Vagina (tissue), 2 donors: ENCODE data around the gene MUC4. TPM values are rescaled to one million over a fixed set of nuclear protein-coding genes. Genes with fewer than 3 reads are reported as not detected.
"Not testable (repeated sequence)": the region's sequence is repeated elsewhere in the genome, so short reads cannot be mapped to it uniquely, and the experiment has no call there.

Experiments used
- DNase-seq, 2 donors: peaks; one replicate each; pipeline ENCODE4 v3.0.0-alpha.2; 2017; ENCODE audit errors: extremely low spot score in 2 of 2
- H3K27ac ChIP-seq: fragments of 200-600 bp; sonication (generic); one replicate; pipeline ENCODE4 v1.5.1; 2019
- H3K27me3 ChIP-seq: fragments of 200-600 bp; sonication (generic); one replicate; pipeline ENCODE4 v1.5.1; 2019
- H3K36me3 ChIP-seq, 2 donors: fragments of 200-600 bp; sonication (generic); one replicate each; pipeline ENCODE4 v1.5.1; 2017 to 2019
- H3K4me1 ChIP-seq: fragments of 200-600 bp; sonication (generic); one replicate; pipeline ENCODE4 v1.5.1; 2019
- H3K4me3 ChIP-seq, 2 donors: fragments of 200-600 bp; sonication (generic); 1 replicate in 1 of 2; 2 replicates in 1 of 2; pipeline ENCODE4 v1.5.1; 2016 to 2019
- H3K9me3 ChIP-seq: fragments of 200-600 bp; sonication (generic); one replicate; pipeline ENCODE4 v1.5.1; 2019
- CTCF ChIP-seq, 3 experiments: fragments of 450-650 bp in 2 of 3; fragments of 200-600 bp in 1 of 3; sonication (generic) in 1 of 3; IDR thresholded peaks; one replicate each; pipeline ENCODE4 v1.5.1; 2017 to 2019; ENCODE audit warnings: antibody characterized with exemption in 3 of 3, mild to moderate bottlenecking in 2 of 3, moderate library complexity in 2 of 3
- POLR2A ChIP-seq, 2 donors: fragments of 450-650 bp; IDR thresholded peaks; one replicate each; pipeline ENCODE4 v1.6.1; 2017; ENCODE audit warnings: antibody characterized with exemption in 2 of 2, mild to moderate bottlenecking in 2 of 2, moderate library complexity in 2 of 2
- POLR2AphosphoS5 ChIP-seq, 2 donors: sonication (generic); formaldehyde crosslinking; IDR thresholded peaks; one replicate each; pipeline ENCODE4 v1.9.0; 2017; ENCODE audit warnings: antibody characterized with exemption in 2 of 2, mild to moderate bottlenecking in 2 of 2, low read depth in 1 of 2; ENCODE audit not compliant: insufficient read depth in 1 of 2
- intact Hi-C: fragments of 100-400 bp; cut with DNase I; formaldehyde crosslinking; loops from one replicate; pipeline ENCODE4 v1.15.1; 2023
- total RNA-seq: library from RNA; depleted of rRNA; stranded (reverse); fragments of >200 nt; gene quantifications from one replicate; pipeline ENCODE4 v1.2.3, GENCODE V29; 2016

The MUC4 gene
- total RNA-seq, 1 donor from 2014 or later = 36.1 TPM

GRCh38 chr3:195806916-195807231, 4.9 kb downstream of the MUC4 start:
- TF ChIP-seq POLR2A (IDR thresholded peaks at IDR 0.05) (no peak), POLR2AphosphoS5 (IDR thresholded peaks at IDR 0.05; ENCODE audit: insufficient read depth in 1 of 2, low read depth in 1 of 2) (no peak), CTCF (IDR thresholded peaks at IDR 0.05) (no peak)
- H3K27ac ChIP-seq = no peak overlapping the region
- no peaks in the 10 kb centered on the region for H3K27me3 ChIP-seq
- no peaks in the 10 kb centered on the region for H3K9me3 ChIP-seq
- H3K36me3 ChIP-seq = no peaks in the 10 kb centered on the region
- H3K4me3 ChIP-seq = no peak overlapping the region
- no peak for DNase-seq
- intact Hi-C loops = no loop called here
- H3K4me1 ChIP-seq = peaks cover 18% of the 10 kb centered on the region

- intact Hi-C loops = no loop called here
- no peak for TF ChIP-seq POLR2AphosphoS5 (IDR thresholded peaks at IDR 0.05; ENCODE audit: insufficient read depth in 1 of 2, low read depth in 1 of 2)
- no peak for TF ChIP-seq CTCF (IDR thresholded peaks at IDR 0.05)
- TF ChIP-seq POLR2A (IDR thresholded peaks at IDR 0.05) = no peak
- DNase-seq = no peak
- Histone ChIP-seq H3K27ac (no peak overlapping the region), H3K36me3 (no peaks in the 10 kb centered on the region), H3K4me1 (peaks cover 18% of the 10 kb centered on the region), H3K4me3 (no peak overlapping the region), H3K27me3 (no peaks in the 10 kb centered on the region), H3K9me3 (no peaks in the 10 kb centered on the region)
Observed at GRCh38 chr3:195806211-195806915, 5.4 kb downstream of the MUC4 start.

- H3K27ac ChIP-seq, intact Hi-C loops: not testable (repeated sequence)
- peaks cover 18% of the 10 kb centered on the region for H3K4me1 ChIP-seq
Observed at GRCh38 chr3:195805588-195805987, 6.1 kb downstream of the MUC4 start.

GRCh38 chr3:195805181-195805580, 6.5 kb downstream of the MUC4 start:
- H3K27me3 ChIP-seq = no peaks in the 10 kb centered on the region
- no peaks in the 10 kb centered on the region for H3K36me3 ChIP-seq
- no peak overlapping the region for H3K27ac ChIP-seq
- no peak for DNase-seq
- no peak overlapping the region for H3K4me3 ChIP-seq
- H3K4me1 ChIP-seq = peaks cover 18% of the 10 kb centered on the region
- intact Hi-C loops = no loop called here
- TF ChIP-seq POLR2AphosphoS5 (IDR thresholded peaks at IDR 0.05; ENCODE audit: insufficient read depth in 1 of 2, low read depth in 1 of 2) = no peak
- TF ChIP-seq CTCF (IDR thresholded peaks at IDR 0.05) = no peak
- no peak for TF ChIP-seq POLR2A (IDR thresholded peaks at IDR 0.05)
- H3K9me3 ChIP-seq = no peaks in the 10 kb centered on the region

More at GRCh38 chr3:195805588-195805987, 6.1 kb downstream of the MUC4 start:
- not testable (repeated sequence) for H3K27me3 ChIP-seq, DNase-seq, H3K4me3 ChIP-seq, H3K9me3 ChIP-seq, H3K36me3 ChIP-seq

GRCh38 chr3:195803289-195803908, 8.3 kb downstream of the MUC4 start:
- peak overlapping the region; percentile 12 to 29 for H3K4me3 ChIP-seq
- peak overlapping the region; percentile 43 for H3K27ac ChIP-seq
- TF ChIP-seq POLR2AphosphoS5 (IDR thresholded peaks at IDR 0.05; ENCODE audit: insufficient read depth in 1 of 2, low read depth in 1 of 2) (no peak), POLR2A (IDR thresholded peaks at IDR 0.05) (no peak), CTCF (IDR thresholded peaks at IDR 0.05) (no peak)
- H3K27me3 ChIP-seq = no peaks in the 10 kb centered on the region
- no peaks in the 10 kb centered on the region for H3K9me3 ChIP-seq
- peaks cover 18% of the 10 kb centered on the region for H3K4me1 ChIP-seq
- no peak for DNase-seq
- H3K36me3 ChIP-seq = no peaks in the 10 kb centered on the region
- intact Hi-C loops = no loop called here
